Measurements from ENCODE around the gene SLC38A5. TPM values are rescaled to one million over a fixed set of nuclear protein-coding genes. Genes with fewer than 3 reads are reported as not detected.

SLC38A5 gene
- total RNA-seq, 4 donors from 2014 or later, result 24.2 to 63.0 (median 46.2) TPM

DNA sequence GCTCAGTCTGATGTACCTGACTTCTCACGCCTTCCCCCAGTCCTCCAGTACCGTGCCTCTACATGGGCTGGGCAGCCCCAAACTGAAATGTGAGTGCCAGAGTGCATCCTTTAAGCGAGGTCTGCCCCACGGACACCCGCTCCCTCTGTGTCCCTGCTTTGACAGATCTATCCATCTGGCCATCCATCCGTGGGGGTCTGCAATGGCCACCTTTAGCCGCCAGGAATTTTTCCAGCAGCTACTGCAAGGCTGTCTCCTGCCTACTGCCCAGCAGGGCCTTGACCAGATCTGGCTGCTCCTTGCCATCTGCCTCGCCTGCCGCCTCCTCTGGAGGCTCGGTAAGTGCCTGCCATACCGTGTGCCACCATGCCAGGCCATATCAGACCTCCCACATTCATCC lies 39.6 kb upstream of the SLC38A5 start:
- no peaks in the 10 kb centered on the region for H3K9me3 ChIP-seq
- H3K27me3 ChIP-seq, result no peaks in the 10 kb centered on the region
- H3K4me3 ChIP-seq, result peak overlapping the region; percentile 70
- TF ChIP-seq POLR2AphosphoS5 (IDR thresholded peaks at IDR 0.05), result no peak
- TF ChIP-seq, protein P1, sequence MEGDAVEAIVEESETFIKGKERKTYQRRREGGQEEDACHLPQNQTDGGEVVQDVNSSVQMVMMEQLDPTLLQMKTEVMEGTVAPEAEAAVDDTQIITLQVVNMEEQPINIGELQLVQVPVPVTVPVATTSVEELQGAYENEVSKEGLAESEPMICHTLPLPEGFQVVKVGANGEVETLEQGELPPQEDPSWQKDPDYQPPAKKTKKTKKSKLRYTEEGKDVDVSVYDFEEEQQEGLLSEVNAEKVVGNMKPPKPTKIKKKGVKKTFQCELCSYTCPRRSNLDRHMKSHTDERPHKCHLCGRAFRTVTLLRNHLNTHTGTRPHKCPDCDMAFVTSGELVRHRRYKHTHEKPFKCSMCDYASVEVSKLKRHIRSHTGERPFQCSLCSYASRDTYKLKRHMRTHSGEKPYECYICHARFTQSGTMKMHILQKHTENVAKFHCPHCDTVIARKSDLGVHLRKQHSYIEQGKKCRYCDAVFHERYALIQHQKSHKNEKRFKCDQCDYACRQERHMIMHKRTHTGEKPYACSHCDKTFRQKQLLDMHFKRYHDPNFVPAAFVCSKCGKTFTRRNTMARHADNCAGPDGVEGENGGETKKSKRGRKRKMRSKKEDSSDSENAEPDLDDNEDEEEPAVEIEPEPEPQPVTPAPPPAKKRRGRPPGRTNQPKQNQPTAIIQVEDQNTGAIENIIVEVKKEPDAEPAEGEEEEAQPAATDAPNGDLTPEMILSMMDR (IDR thresholded peaks at IDR 0.05), result no peak
- TF ChIP-seq POLR2A (IDR thresholded peaks at IDR 0.05), result no peak
- TF ChIP-seq EP300 (IDR thresholded peaks at IDR 0.05), result no peak
- no peaks in the 10 kb centered on the region for H3K36me3 ChIP-seq
- DNase-seq (ENCODE audit: low spot score in 2 of 2), result no peak
- WGBS, result 72% methylated on average over 11 of the region's 11 CpGs
- peaks cover 11% of the 10 kb centered on the region for H3K4me1 ChIP-seq
- no peak overlapping the region for H3K27ac ChIP-seq

DNA sequence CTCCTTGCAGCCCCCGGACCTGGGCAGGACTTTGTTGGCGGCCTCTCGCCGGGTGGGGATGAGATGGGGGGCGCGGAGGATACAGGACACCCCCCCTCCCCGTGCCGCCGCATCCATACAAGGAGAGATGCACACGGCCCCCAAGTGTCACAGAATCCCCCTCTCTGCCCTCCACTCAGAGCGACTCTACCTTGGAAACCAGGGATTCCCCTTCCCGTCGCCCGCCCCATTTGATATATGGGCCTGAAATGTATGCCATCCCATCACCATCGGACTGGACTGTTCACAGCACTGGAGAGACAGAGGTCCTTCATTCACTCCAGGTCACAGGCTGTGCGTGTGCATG lies 39.2 kb upstream of the SLC38A5 start:
- 33% methylated on average over 16 of the region's 16 CpGs for WGBS
- H3K4me3 ChIP-seq, result peak overlapping the region; percentile 70
- H3K36me3 ChIP-seq, result no peaks in the 10 kb centered on the region
- no peak for TF ChIP-seq EP300 (IDR thresholded peaks at IDR 0.05)
- TF ChIP-seq, protein P1 (IDR thresholded peaks at IDR 0.05), result no peak
- H3K9me3 ChIP-seq, result no peaks in the 10 kb centered on the region
- H3K27ac ChIP-seq, result peak overlapping the region; percentile 67
- H3K4me1 ChIP-seq, result peaks cover 11% of the 10 kb centered on the region
- H3K27me3 ChIP-seq, result no peaks in the 10 kb centered on the region
- DNase-seq (ENCODE audit: low spot score in 2 of 2), result no peak

DNA sequence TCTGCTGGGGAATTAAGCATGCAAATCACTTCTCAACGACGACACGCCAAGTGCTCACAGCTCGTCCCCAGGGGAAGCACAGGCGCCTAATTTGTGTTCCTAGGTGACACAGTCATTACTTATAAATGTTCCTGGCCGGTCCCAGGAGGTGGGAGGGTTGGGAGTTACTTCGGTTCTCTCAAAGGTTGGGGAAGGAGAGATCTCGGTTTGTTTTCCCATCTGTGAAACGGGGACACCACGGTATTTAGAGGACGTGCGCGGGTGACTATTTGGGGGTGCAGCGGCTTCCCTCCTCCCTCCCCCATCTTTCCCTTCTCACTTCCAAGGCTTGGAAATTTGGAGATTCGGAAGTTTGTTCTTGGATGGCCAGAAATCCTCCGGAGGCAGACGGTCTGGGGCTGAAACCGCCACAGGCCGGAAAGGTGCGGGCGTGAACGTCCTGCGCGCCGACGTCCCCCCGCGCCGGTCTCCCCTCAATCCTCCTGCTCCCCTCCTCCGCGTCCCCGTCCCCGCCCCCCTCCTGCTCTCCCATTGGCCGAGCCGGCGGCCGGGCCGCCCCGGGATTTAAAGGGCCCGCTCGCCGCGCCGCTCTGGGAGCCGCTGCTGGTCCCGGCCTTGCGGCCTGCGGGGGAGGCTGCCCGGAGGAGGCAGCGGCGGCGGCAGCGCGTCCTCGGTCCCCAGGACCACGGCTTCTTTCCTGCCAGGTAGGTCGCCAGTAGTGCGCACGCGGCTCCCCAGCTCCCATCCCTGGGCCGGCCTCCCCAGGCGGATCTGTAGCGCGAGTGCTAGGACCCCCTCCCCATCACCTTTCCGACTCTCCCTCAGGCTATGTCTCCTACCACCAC lies 38.6 kb upstream of the SLC38A5 start, which contains the start of gene PORCN:
Gene PORCN (plus strand): TSS at position 593 of the 845 bp plus-strand sequence. CDS start 829 bp downstream, outside the sequence.
- TF ChIP-seq POLR2AphosphoS5 (IDR thresholded peaks at IDR 0.05), result no peak
- no peak for TF ChIP-seq EP300 (IDR thresholded peaks at IDR 0.05)
- no peak for TF ChIP-seq POLR2A (IDR thresholded peaks at IDR 0.05)
- TF ChIP-seq, protein P1 (IDR thresholded peaks at IDR 0.05), result no peak
- DNase-seq (ENCODE audit: low spot score in 2 of 2), result peak; percentile 83 to 91
- peaks cover 11% of the 10 kb centered on the region for H3K4me1 ChIP-seq

DNA sequence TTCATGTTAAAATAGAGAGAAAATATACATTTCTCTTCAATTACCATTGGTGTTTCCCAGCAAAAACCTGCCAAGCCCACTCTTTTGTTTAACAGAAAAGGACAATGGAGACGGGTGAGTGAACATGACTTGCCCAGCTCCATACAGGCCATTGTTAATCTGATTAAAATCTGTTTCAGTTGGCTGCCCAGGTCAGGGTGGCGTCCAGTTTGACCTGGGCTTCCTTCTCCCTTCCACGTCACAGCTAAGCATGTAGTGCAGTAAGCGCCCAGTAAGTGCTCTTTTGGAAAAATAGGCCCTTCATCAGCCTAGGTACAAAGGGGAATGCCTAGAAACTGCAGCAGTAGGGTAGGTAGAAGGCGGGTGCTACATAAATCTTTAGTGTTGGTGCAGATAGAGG lies 37.2 kb upstream of the SLC38A5 start:
- no peak overlapping the region for H3K27ac ChIP-seq
- no peaks in the 10 kb centered on the region for H3K9me3 ChIP-seq
- WGBS, result 86% methylated on average over 5 of the region's 5 CpGs
- no peak for TF ChIP-seq POLR2A (IDR thresholded peaks at IDR 0.05)
- no peak overlapping the region for H3K4me3 ChIP-seq
- H3K27me3 ChIP-seq, result no peaks in the 10 kb centered on the region
- H3K36me3 ChIP-seq, result no peaks in the 10 kb centered on the region
- no peak for DNase-seq (ENCODE audit: low spot score in 2 of 2)
- H3K4me1 ChIP-seq, result peaks cover 11% of the 10 kb centered on the region

More for the DNA sequence above, 38.6 kb upstream of the SLC38A5 start, which contains the start of gene PORCN:
- 51% methylated on average over 41 of the region's 65 CpGs for WGBS
- H3K27ac ChIP-seq, result peak within 1 kb of the TSS; percentile 67
- H3K36me3 ChIP-seq, result no peaks in the 10 kb centered on the region
- H3K27me3 ChIP-seq, result no peaks in the 10 kb centered on the region
- H3K4me3 ChIP-seq, result peak within 1 kb of the TSS; percentile 70
- no peaks in the 10 kb centered on the region for H3K9me3 ChIP-seq

DNA sequence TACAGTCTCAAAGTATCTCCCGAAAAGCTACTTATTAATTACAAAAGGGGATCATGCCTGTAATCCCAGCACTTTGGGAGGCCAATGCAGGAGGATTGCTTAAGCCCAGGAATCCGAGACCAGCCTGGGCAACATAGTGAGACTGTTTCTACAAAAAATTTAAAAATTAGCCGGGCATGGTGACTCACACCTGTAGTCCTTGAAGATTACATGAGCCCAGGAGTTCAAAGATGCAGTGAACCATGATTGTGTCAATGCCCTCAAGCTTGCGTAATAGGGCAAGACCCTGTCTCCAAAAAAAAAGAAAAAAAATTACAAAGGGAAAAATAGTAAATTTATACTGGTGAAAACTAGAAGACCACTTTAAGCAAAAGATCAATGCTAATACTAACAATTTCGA lies 35.4 kb upstream of the SLC38A5 start:
- H3K9me3 ChIP-seq, result no peaks in the 10 kb centered on the region
- TF ChIP-seq POLR2AphosphoS5 (IDR thresholded peaks at IDR 0.05) (no peak), POLR2A (IDR thresholded peaks at IDR 0.05) (no peak), EP300 (IDR thresholded peaks at IDR 0.05) (no peak)
- TF ChIP-seq, protein P1 (IDR thresholded peaks at IDR 0.05), result no peak
- no peak overlapping the region for H3K27ac ChIP-seq
- H3K4me3 ChIP-seq, result no peak overlapping the region
- WGBS, result 80% methylated on average over 5 of the region's 5 CpGs
- no peaks in the 10 kb centered on the region for H3K27me3 ChIP-seq
- peaks cover 11% of the 10 kb centered on the region for H3K4me1 ChIP-seq
- DNase-seq (ENCODE audit: low spot score in 2 of 2), result no peak
- no peaks in the 10 kb centered on the region for H3K36me3 ChIP-seq

Measured in suprapubic skin (tissue), 4 donors.